ENCODE measurements around the gene SST. TPM values are rescaled to one million over a fixed set of nuclear protein-coding genes. Genes with fewer than 3 reads are reported as not detected.

Gene SST
- total and polyA plus RNA-seq, 2 donors from 2014 or later: not detected

GRCh38 chr3:187662848-187663409, 7.3 kb downstream of the SST start:
- no peaks in the 10 kb centered on the region for H3K36me3 ChIP-seq (ENCODE audit: control insufficient read depth in 2 of 3, insufficient read depth in 3 of 3, low read length in 3 of 3)
- DNase-seq: no peak
- intact Hi-C loops (cut with DNase I): no loop called here
- no peaks in the 10 kb centered on the region for H3K9me3 ChIP-seq (ENCODE audit: control insufficient read depth in 2 of 3, insufficient read depth in 1 of 3, low read length in 3 of 3)
- TF ChIP-seq, protein P1, sequence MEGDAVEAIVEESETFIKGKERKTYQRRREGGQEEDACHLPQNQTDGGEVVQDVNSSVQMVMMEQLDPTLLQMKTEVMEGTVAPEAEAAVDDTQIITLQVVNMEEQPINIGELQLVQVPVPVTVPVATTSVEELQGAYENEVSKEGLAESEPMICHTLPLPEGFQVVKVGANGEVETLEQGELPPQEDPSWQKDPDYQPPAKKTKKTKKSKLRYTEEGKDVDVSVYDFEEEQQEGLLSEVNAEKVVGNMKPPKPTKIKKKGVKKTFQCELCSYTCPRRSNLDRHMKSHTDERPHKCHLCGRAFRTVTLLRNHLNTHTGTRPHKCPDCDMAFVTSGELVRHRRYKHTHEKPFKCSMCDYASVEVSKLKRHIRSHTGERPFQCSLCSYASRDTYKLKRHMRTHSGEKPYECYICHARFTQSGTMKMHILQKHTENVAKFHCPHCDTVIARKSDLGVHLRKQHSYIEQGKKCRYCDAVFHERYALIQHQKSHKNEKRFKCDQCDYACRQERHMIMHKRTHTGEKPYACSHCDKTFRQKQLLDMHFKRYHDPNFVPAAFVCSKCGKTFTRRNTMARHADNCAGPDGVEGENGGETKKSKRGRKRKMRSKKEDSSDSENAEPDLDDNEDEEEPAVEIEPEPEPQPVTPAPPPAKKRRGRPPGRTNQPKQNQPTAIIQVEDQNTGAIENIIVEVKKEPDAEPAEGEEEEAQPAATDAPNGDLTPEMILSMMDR (IDR thresholded peaks at IDR 0.05; ENCODE audit: borderline replicate concordance, extremely low read depth, insufficient read depth): no peak
- H3K4me1 ChIP-seq (ENCODE audit: control insufficient read depth in 2 of 3, insufficient read depth in 2 of 3, low read depth in 1 of 3, low read length in 3 of 3): no peaks in the 10 kb centered on the region
- H3K9ac ChIP-seq (ENCODE audit: low read length in 3 of 3): no peak overlapping the region
- no peaks in the 10 kb centered on the region for H3K27me3 ChIP-seq (ENCODE audit: control insufficient read depth, insufficient read depth, low read length)
- H3K27ac ChIP-seq (ENCODE audit: low read depth in 2 of 2, low read length in 2 of 2): no peak overlapping the region
- H3K4me3 ChIP-seq (ENCODE audit: low read length in 3 of 3): no peak overlapping the region
- no peak for FAIRE-seq

GRCh38 chr3:187661267-187661666, 8.9 kb downstream of the SST start:
- no peak for DNase-seq
- intact Hi-C loops (cut with DNase I): no loop called here
- no peak for FAIRE-seq
- no peaks in the 10 kb centered on the region for H3K36me3 ChIP-seq (ENCODE audit: control insufficient read depth in 2 of 3, insufficient read depth in 3 of 3, low read length in 3 of 3)
- TF ChIP-seq, protein P1 (IDR thresholded peaks at IDR 0.05; ENCODE audit: borderline replicate concordance, extremely low read depth, insufficient read depth): no peak
- no peaks in the 10 kb centered on the region for H3K27me3 ChIP-seq (ENCODE audit: control insufficient read depth, insufficient read depth, low read length)
- no peaks in the 10 kb centered on the region for H3K9me3 ChIP-seq (ENCODE audit: control insufficient read depth in 2 of 3, insufficient read depth in 1 of 3, low read length in 3 of 3)
- H3K4me1 ChIP-seq (ENCODE audit: control insufficient read depth in 2 of 3, insufficient read depth in 2 of 3, low read depth in 1 of 3, low read length in 3 of 3): no peaks in the 10 kb centered on the region
- no peak overlapping the region for H3K9ac ChIP-seq (ENCODE audit: low read length in 3 of 3)
- no peak overlapping the region for H3K27ac ChIP-seq (ENCODE audit: low read depth in 2 of 2, low read length in 2 of 2)
- no peak overlapping the region for H3K4me3 ChIP-seq (ENCODE audit: low read length in 3 of 3)

DNA sequence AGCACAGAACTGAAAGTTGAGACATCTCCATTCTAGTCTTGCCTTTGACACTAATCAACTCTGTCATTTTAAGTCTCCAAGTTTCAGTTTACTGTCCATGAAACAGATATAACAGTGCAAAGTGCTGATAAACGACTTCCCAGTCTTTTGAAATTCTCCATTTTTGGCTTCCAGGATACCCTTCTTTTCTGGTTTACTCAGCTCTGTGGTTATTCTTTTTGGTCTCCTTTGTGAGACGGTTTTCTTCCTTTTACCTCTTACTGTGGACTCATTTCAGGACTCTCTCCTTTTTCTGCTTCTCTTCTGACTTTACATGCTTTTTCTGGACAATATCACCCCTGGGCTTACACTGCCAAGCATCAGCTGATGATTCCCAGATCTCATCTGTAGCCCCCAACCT, 18.9 kb downstream of the SST start:
- no peaks in the 10 kb centered on the region for H3K36me3 ChIP-seq (ENCODE audit: control insufficient read depth in 2 of 3, insufficient read depth in 3 of 3, low read length in 3 of 3)
- no peak for DNase-seq
- no peaks in the 10 kb centered on the region for H3K9me3 ChIP-seq (ENCODE audit: control insufficient read depth in 2 of 3, insufficient read depth in 1 of 3, low read length in 3 of 3)
- H3K9ac ChIP-seq (ENCODE audit: low read length in 3 of 3): no peak overlapping the region
- H3K4me3 ChIP-seq (ENCODE audit: low read length in 3 of 3): no peak overlapping the region
- no peak overlapping the region for H3K27ac ChIP-seq (ENCODE audit: low read depth in 2 of 2, low read length in 2 of 2)
- H3K27me3 ChIP-seq (ENCODE audit: control insufficient read depth, insufficient read depth, low read length): no peaks in the 10 kb centered on the region
- intact Hi-C loops (cut with DNase I): no loop called here
- H3K4me1 ChIP-seq (ENCODE audit: control insufficient read depth in 2 of 3, insufficient read depth in 2 of 3, low read depth in 1 of 3, low read length in 3 of 3): no peaks in the 10 kb centered on the region
- no peak for FAIRE-seq
- TF ChIP-seq, protein P1 (IDR thresholded peaks at IDR 0.05; ENCODE audit: borderline replicate concordance, extremely low read depth, insufficient read depth): no peak

DNA sequence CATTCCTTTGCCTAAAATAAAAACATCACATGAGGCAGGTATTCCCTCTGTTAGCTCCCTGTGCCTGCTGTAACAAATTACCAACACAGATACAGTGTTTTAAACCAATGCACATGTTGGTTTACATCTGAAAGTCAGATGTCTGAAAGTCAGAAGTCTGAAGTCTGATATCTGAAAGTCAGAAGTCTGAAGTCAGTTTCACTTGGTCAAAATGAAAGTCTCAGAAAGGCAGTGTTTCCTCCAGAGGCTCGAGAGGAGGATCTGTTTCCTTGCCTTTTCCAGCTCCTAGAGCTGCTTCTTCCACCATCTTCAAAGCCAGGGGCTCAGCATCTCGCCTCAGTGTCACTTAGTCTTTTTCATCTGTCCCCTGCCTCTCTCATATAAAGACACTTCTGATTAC, 22.0 kb downstream of the SST start:
- Histone ChIP-seq H3K4me3 (ENCODE audit: low read length in 3 of 3) (no peak overlapping the region), H3K27ac (ENCODE audit: low read depth in 2 of 2, low read length in 2 of 2) (no peak overlapping the region), H3K36me3 (ENCODE audit: control insufficient read depth in 2 of 3, insufficient read depth in 3 of 3, low read length in 3 of 3) (no peaks in the 10 kb centered on the region), H3K9ac (ENCODE audit: low read length in 3 of 3) (no peak overlapping the region), H3K27me3 (ENCODE audit: control insufficient read depth, insufficient read depth, low read length) (no peaks in the 10 kb centered on the region), H3K9me3 (ENCODE audit: control insufficient read depth in 2 of 3, insufficient read depth in 1 of 3, low read length in 3 of 3) (no peaks in the 10 kb centered on the region), H3K4me1 (ENCODE audit: control insufficient read depth in 2 of 3, insufficient read depth in 2 of 3, low read depth in 1 of 3, low read length in 3 of 3) (no peaks in the 10 kb centered on the region)
- intact Hi-C loops (cut with DNase I): no loop called here
- no peak for DNase-seq
- TF ChIP-seq, protein P1 (IDR thresholded peaks at IDR 0.05; ENCODE audit: borderline replicate concordance, extremely low read depth, insufficient read depth): no peak
- FAIRE-seq: no peak

All from kidney (tissue), 14 donors.